HCT116 (cell line): ENCODE data around the gene LIPN.

ENCODE experiments used
- CTCF ChIP-seq, 3 experiments: fragments of 200-600 bp in 1 of 3; sonication (generic) in 1 of 3; IDR thresholded peaks in 2 of 3; conservative IDR thresholded peaks in 1 of 3; 2 replicates each; pipeline ENCODE4 v1.5.1; 2012 to 2017; ENCODE audit warnings: low read depth in 2 of 3, low read length in 2 of 3, antibody characterized with exemption in 1 of 3, borderline replicate concordance in 1 of 3, control low read depth in 1 of 3, mild to moderate bottlenecking in 1 of 3, mixed read lengths in 1 of 3, mixed run types in 1 of 3, moderate library complexity in 1 of 3; ENCODE audit not compliant: insufficient read depth in 1 of 3
- POLR2A ChIP-seq: IDR thresholded peaks from 2 replicates; pipeline ENCODE4 v1.7.0; 2011; ENCODE audit warnings: borderline replicate concordance; ENCODE audit not compliant: insufficient read depth, insufficient read length; ENCODE audit errors: extremely low read depth
- POLR2AphosphoS5 ChIP-seq: IDR thresholded peaks from 2 replicates; pipeline ENCODE4 v1.6.1; 2011; ENCODE audit warnings: mild to moderate bottlenecking, low read depth, low read length, moderate library complexity

GRCh38 chr10:88721392-88721791, 38.4 kb upstream of the LIPN start:
- TF ChIP-seq CTCF (IDR thresholded peaks at IDR 0.05 in 2 of 3, conservative IDR thresholded peaks at IDR 0.05 in 1 of 3; ENCODE audit: borderline replicate concordance in 1 of 3, insufficient read depth in 1 of 3, low read depth in 2 of 3, low read length in 2 of 3) (no peak), POLR2AphosphoS5 (no peak), POLR2A (no peak)
